NOMO-1 treated with DMSO at 0.1 percent for 48 hours (cell line): ENCODE data around the gene DHRS13.
"Not testable (repeated sequence)": the region's sequence is repeated elsewhere in the genome, so short reads cannot be mapped to it uniquely, and the experiment has no call there.

Experiments used
- DNase-seq: peaks from one replicate; lab custom pipeline; 2025; ENCODE audit not compliant: unreplicated experiment; lab: John Stamatoyannopoulos, UW

Gene DHRS13

DNA sequence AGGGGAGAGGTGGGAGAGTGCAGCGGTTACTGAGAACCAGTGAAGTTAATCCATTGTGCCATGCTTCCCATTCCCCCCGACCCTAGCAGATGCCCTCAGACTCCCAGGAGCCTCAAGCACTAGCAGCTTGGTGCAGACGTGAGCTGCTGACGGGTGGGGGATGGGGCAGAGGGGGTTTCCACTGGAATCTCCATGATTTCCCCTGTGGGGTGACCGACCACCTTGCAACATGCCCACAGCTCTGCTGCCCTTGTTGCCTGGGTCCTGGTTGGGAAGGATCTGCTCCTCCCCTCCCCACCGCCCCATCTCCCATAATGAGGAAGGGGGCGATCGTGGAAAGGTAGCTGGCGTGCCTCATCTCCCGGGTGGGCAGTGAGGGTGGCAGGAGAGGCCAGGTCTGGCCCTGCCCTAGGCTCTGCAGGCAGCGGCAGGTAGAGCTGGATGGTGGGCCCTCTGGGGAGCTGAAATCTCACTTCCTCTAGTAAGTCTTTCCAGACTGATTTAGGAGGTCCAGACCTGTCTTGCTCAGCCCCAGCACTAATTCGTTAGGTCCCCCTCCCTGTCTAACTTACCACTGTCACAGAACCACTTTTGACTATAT lies 14.9 kb downstream of the DHRS13 start:
- no peak for DNase-seq

DNA sequence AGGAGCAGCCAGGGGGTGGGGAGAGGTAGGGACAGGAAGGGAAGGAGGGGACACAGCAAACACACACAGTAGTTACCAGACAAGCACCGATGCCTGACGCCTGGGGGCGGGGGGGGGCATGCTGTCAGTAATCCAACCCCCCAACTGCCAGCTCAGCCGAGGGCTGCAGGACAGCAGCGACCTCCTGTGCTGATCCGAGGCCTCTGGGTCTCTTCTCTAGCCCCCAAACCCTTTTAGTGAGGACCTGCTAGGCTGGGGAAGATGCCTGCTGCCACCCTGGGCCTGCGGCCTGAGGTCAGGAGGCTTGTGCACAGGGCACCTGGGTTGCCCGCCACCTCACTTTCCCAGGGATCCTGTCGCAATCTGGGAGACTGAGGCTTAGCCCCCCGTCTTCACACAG lies 16.9 kb downstream of the DHRS13 start:
- DNase-seq, result no peak

DNA sequence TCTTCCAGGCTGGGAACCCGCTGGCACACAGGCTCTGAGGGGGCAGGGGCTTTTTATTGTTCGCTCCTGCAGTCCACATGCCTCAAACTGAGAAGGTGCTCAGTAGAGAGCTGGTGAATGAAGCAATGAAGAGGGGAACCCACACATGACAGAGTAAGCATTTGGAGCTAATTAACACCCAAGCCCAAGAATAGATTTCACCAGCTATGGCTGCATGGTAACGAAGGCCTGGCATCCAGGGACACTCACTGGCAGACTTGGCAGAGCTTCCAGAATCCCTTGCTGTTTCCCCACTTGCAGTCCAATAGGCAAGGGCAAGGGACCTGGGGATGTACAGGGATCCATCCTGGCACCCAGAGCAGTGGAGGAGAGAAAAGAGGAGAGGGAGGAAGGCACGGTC lies 17.5 kb downstream of the DHRS13 start:
- no peak for DNase-seq

DNA sequence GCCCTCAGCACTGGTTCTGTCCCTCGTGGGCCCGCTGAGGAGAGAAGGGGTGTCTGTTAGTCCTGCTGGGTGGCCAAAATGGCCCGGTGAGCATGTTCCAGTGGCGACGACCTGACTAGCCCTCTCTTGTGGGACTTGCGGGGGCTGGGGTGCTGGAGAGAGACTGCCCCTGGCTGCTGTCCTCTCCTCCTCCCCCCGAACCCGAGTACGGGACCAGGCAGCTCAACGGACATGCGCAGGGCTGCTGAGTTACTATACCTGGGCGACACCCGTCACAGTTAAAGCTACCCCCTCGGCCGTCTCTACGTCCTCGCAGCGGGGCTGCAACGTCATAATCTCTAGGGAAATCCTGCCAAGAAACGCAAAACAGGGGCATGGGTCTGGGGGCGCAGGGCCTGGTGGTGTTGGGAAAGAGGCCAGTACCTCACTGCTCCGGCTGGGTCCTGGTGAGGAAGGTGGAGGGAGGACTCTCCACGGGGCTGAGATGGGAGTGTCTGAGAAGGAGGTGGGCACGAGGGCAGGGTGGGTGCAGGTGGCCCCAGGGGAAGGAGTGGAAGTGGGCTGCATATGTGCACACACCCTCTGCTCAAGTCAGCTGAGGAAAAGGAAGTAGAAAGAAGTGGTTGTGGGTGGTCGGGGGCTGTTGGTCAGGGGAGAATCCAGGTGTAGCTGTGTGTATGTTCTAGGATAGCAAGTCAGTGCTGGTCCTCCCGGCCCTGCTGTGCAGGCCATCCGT lies 18.7 kb downstream of the DHRS13 start:
- DNase-seq, result no peak

DNA sequence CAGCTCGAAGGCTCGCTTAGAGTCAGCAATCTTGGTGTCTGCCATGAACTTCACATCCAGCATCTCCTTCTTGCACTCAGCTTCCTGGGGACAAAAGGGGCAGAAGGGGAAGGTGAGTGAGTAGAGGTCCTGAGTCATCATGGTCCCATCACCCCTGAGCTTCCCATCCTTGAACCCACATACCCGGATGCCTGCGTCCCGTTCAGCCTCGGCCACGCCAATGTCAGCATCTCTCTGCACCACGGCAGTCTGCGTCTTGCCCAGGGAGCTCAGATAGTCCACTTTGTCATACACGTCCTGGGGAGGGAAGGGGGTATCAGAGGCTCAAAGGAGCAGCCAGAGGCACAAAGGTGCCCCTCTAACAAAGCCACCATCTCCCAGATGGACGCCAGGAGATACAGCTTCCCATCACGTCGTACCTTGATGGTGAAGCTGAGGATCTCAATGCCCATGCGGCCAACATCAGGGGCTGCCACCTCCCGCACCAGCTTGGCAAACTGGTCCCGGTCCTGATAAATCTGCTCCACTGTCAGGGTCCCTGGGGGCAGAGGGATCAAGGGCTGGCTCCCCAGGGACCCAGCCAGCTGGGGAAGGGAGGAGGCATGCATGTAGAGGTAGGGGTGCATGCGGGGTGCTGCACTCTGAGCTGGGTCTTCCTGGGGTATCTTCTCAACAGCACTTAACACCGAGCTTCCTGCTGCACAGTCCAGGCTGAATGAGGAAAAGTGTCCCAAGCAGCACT lies 20.6 kb downstream of the DHRS13 start:
- no peak for DNase-seq

DNA sequence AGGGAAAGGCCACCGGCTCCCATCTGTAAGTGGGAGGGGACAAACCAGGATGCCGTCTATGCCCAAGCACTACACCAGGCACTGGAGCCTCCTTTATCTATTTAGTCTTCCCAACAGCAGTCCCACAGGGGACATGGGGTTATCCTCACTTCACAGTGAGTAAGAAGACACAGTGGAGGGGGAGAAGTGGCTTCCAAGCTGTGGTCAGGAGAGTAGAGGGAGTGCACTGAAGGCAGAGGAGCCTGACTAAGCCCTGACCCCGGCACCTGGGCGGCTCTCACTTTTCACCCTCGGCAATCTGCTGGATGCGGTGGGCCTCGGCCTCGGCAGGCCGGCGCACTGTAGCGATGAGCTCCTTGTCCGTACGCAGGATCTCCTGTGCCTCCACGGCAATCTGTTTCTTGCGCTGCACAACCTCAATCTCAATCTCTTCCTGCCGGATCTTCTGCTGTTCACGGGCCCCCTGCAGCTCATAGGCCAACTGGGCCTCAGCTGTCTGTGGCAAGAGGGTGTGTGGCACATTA lies 21.3 kb downstream of the DHRS13 start:
- DNase-seq, result no peak

DNA sequence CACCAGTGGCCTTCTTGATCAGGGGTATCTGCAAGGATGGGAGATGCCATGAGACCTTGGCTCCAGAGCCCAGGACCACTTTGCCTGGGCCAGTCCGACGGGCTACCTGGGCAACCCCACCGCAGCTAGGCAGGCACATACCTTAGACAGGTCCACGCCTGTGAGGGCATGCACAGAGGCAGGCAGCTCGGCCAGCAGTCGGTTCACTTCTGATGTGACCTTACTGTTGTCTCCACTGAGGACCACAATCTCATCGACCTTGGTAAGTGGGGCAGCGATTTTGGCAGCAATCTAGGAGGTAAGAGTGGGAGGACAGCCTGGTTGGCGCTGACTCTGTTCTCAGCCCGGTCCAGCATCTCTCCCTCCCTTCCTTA lies 22.3 kb downstream of the DHRS13 start:
- no peak for DNase-seq

DNA sequence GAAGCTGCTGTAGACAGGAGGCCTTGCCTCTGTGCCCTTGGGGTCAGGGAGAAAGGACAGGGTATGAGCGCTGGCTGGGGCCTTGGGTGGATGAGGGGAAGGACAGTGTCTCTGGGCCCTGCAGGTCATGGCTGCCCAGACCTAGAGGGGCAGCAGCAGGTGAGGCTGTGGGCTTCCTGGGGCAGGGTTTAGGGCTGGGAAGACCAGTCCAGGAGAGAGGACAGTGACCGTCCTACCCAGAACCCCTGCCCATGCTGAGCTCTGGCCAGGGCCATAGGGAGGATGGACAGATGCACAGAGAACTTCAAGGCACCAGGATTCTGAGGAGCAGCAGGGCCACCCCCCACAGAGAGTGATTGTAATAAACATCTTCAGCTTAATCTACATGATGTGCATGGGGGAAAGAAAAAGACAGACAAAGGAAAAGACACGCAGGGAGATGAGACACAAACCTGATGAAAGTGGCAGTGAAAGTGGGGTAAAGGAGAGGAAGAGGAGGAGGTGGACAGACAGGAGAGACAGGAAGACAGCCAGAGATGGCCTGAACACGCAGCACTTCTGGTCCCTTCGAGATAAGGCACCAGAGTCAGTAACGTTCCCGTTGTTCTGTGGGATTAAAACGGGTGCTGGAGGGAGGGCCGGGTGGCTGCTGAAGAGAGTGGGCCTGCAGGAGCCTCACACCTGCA lies 22.9 kb downstream of the DHRS13 start:
- no peak for DNase-seq

DNA sequence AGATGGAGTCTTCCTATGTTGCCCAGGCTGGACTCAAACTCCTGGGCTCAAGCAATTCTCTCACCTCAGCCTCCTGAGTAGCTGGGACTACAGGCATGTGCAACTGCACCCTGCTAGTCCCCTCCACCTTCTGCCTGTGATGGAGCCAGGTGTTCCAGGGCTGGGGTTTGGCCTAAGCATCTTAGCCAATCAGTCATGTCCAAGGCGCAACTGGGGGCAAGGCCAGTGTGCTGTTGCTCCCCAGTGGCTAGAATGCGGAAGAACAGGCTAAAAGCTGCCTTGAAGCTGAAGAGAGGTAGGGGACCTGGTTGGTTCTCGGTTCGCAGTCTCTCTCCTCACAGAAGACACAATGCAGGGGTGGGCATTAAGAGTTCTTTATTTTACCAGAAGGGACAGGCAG lies 23.9 kb downstream of the DHRS13 start:
- no peak for DNase-seq

DNA sequence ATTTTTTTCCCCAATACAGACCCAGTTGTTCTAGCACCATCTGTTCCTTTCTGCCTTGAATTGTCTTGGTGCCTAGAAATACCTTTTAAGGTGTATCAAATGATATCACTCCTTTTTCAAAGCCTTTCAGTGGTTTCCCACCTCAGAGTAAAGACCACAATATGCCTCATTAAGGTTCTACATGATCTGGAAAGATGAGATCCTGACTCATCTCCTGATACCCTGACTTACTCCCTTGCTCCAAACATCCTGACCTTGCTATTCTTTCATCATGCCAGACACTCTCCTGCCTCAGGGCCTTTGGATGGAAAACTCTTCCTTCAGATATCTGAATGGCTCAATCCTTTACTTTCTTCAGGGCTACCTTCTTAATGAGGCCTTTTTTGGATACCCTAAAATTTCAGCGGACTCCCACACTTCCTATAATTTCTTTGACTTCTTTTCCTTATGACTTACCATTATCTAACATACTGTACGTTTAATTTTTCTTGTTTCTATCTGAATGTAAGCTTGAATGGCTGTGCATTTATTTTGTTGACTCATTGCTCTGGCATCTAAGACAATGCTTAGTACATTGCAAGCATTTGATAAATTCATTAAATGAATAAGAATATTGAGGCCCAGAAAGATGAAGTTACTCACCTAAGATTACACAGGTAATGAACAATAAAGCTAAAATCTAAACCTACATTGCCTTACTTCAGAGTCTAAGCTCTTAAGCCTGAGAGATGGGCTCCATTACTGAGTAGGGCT lies 24.5 kb downstream of the DHRS13 start:
- DNase-seq, result no peak

DNA sequence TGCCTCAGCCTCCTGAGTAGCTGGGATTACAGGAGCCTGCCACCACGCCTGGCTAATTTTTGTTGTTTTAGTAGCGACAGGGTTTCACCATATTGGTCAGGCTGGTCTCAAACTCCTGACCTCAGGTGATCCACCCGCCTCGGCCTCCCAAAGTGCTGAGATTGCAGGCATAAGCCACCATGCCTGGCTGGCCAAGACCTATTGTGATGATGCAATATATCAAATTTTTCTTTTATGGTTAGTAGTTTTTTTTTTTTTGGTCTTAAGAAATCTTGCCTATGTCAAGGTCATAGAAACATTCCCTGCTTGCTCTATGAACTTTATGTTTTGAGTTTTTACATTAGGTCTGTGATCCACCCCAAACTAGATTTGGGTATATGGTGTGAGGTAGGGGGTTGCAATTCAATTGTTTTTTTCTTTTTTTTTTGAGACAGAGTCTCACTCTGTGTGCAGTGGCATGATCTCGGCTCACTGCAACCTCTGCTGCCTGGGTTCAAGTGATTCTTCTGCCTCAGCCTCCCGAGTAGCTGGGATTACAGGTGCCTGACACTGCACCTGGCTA lies 25.6 kb downstream of the DHRS13 start:
- DNase-seq, result not testable (repeated sequence)

DNA sequence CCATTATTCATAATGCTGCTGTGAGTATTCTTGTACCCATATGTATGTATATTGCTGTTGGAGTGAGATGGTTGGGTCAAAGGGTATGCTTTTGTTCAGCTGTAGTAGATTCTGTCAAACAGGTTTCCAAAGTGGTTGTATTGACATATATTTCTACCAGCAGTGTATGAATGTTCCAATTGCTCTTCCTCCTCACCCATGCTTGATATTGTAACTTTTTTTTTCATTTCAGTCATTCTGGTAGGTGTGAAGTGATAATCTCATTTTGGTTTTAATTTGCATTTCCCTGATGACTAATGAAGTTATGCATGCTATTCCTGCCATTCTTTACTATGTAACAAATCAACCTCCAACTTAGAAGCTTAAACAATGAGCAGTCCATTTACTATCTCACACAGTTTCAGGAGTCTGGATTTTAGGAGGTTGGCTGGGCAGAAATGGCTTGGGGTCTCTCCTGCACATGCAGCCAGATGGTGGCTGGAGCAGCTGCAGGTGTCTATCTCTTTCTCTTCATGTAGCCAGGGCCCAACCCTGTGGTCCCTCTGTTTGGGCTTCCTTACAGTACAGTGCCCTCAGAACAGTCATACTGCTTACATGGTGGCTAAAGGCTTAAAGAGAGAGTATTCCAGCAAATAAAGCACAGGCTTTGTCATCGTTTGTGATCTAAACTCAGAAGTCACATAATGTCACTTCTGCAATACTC lies 26.9 kb downstream of the DHRS13 start:
- DNase-seq, result no peak

DNA sequence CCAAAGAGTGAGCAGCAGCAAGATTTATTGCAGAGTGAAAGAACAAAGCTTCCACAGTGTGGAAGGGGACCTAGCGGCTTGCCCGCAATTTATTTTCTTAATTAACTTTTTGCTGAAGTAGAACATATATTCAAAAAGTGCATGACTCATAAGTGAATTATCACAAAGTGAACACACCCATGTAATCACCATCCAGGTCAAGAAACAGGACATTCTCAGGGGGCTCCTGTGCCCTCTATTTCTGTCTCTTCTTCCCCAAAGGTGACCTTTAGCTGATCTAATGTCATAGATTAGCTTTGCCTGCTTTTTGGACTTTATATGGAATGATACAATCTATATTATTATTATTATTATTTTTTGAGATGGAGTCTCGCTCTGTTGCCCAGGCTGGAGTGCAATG lies 28.1 kb downstream of the DHRS13 start:
- DNase-seq, result no peak

DNA sequence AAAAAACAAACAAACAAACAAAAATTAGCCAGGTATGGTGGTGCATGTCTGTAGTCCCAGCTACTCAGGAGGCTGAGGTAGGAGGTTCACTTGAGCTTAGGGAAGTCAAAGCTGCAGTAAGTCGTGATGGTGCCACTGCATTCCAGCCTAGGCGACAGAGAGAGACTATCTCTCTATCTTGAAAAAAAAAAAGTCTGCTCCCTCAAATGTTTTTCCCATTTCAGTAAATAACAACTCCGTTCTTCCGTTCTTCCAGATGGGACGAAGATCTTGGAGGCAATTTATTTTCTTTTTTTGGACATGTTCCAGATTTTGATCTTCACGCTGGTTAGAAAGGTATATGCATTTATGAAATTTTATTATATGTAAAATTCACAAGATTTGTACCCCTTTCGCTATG lies 29.0 kb downstream of the DHRS13 start:
- DNase-seq, result no peak

DNA sequence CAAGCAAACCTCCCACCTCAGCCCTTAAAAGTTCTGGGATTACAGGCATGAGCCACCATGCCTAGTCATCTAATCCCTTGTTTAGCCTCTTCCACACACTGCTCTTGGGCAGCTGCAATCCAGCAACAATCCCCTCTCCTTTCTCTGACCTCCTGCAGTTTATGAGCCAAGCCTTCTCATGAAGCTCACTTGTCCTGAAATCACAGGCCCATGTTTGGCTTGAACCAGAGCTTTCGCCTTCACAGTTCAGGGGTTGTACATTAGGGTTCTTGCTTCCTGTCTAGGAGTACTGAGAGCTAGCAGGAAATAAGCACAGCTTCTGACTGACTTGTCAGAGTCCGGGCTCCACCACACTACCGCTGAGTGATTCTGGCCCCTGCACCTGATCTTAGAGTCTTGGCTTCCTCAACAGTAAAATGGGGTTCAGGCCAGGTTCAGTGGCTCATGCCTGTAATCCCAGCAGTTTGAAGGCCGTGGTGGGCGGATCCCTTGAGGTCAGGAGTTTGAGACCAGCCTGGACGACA lies 31.8 kb downstream of the DHRS13 start:
- no peak for DNase-seq

DNA sequence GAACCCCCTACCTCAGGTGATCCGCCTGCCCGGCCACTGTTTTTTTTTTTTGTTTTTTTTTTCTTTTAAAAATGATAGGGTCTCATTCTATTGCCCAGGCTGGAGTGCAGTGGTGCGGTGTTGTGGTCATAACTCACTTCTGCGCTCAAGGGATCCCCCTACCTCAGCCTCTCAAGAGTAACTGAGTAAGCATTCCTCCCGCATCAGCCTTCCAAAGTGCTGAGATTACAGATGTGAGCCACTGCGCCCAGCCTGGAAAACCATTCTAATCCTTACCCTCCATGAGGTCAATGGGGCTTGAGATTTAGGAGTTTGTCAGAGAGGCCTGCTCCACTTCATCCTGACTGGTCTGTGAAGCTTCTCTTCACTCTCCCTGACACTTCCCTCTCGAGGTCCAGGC lies 35.6 kb downstream of the DHRS13 start:
- no peak for DNase-seq

DNA sequence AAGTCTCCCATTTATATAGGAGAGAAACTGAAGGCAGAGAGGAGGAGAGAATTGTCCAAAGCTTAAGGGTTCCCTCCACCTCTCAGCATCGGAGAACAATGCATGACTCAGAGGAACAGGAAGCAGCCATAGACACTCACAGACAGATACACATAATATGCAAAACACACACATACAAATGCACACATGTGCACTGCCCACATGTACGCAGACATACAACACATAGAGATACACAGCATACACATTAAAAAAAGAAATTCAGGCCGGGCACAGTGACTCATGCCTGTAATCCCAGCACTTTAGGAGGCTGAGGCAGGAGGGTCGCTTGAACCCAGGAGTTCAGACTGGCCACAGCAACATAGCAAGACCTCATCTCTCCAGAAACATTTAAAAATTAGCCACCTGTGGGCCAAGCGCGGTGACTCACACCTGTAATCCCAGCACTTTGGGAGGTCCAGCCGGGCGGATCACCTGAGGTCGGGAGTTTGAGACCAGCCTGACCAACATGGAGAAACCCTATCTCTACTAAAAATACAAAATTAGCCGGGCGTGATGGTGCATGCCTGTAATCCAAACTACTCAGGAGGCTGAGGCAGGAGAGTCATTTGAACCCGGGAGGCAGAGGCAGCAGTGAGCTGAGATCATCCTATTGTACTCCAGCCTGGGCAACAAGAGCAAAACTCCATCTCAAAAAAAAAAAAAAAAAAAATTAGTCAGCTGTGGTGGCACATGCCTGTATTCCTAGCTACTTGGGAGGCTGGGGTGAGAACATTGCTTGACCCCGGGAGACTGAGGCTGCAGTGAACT lies 36.7 kb downstream of the DHRS13 start:
- no peak for DNase-seq

DNA sequence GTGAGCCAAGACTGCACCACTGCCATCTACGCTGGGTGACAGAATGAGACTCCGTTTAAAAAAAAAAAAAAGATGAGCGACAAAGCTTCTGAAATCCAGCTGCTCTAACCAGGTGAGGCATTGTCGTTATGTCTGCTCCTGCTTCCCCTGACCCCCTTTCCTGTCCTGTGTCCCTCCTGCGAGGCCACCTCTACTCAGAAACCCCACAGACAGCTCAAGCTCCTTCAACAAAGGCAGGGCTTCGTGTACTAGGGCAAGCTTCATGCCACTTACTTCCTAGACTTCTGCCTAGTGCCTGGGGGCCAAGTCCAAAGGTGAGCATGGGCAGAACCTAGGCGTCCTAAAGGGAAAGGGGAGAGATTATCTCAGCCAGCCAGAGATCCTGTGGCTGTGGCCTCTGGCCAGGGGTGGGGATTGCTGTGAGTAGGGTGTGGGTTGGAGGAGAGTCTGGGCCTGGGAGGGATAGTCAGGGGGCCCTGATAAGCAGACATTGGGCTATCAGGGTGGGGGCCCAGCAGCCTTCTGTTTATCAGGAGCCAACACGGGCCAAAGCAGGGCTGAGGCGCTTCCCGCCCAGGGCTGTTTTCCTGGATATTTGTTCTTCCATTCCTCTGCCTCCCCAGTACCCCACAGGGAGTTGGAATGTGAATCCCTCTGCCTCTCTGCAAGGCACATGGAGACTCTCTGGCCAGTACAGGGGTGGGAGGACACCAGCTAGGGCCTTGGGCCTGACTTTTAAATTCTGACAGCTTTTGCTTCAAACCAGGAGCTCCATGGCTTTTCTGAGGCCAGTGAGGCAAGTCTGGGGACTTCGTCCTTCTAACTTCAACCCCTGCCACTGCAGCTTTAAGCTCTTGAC lies 37.7 kb downstream of the DHRS13 start:
- DNase-seq, result no peak
